Neural cell (in vitro differentiated cells): ENCODE measurements around the gene FOXD2.

Experiments used
- EP300 ChIP-seq: fragments of 450-650 bp; conservative IDR thresholded peaks from 2 replicates; pipeline ENCODE4 v1.6.1; 2014; ENCODE audit warnings: antibody characterized with exemption, mild to moderate bottlenecking, moderate library complexity; ENCODE audit not compliant: poor library complexity, severe bottlenecking
- EZH2 ChIP-seq: fragments of 200-600, 300-800 bp; shearing (Covaris generic), sonication (generic); IDR thresholded peaks from 2 replicates; pipeline ENCODE4 v1.6.1; 2014; ENCODE audit warnings: antibody characterized with exemption, low read length, borderline replicate concordance, mild to moderate bottlenecking; ENCODE audit not compliant: insufficient read depth, poor library complexity, severe bottlenecking
- POLR2AphosphoS5 ChIP-seq: IDR thresholded peaks from 2 replicates; pipeline ENCODE4 v1.6.1; 2012
- RAD21 ChIP-seq: fragments of 450-650 bp; conservative IDR thresholded peaks from 2 replicates; pipeline ENCODE4 v1.6.1; 2014; ENCODE audit warnings: antibody characterized with exemption, mild to moderate bottlenecking, moderate library complexity
- SMC3 ChIP-seq: fragments of 450-650 bp; conservative IDR thresholded peaks from 2 replicates; pipeline ENCODE4 v1.6.1; 2014; ENCODE audit warnings: antibody characterized with exemption, mild to moderate bottlenecking, moderate library complexity; ENCODE audit not compliant: poor library complexity
- TAF1 ChIP-seq: IDR thresholded peaks from 2 replicates; pipeline ENCODE4 v1.6.1; 2012; ENCODE audit warnings: low read depth
- TF ChIP-seq, protein P1 (sequence below): fragments of 450-650 bp; IDR thresholded peaks from 2 replicates; pipeline ENCODE4 v1.5.1; 2014; ENCODE audit warnings: antibody characterized with exemption, mild to moderate bottlenecking, moderate library complexity; ENCODE audit not compliant: poor library complexity, severe bottlenecking
- TF ChIP-seq, protein P2 (sequence below): IDR thresholded peaks from 2 replicates; pipeline ENCODE4 v1.6.1; 2012; ENCODE audit warnings: borderline replicate concordance

- TF ChIP-seq POLR2AphosphoS5 (no peak), EZH2 (no peak), TAF1 (no peak), RAD21 (no peak), EP300 (no peak), SMC3 (no peak)
- TF ChIP-seq, protein P1, sequence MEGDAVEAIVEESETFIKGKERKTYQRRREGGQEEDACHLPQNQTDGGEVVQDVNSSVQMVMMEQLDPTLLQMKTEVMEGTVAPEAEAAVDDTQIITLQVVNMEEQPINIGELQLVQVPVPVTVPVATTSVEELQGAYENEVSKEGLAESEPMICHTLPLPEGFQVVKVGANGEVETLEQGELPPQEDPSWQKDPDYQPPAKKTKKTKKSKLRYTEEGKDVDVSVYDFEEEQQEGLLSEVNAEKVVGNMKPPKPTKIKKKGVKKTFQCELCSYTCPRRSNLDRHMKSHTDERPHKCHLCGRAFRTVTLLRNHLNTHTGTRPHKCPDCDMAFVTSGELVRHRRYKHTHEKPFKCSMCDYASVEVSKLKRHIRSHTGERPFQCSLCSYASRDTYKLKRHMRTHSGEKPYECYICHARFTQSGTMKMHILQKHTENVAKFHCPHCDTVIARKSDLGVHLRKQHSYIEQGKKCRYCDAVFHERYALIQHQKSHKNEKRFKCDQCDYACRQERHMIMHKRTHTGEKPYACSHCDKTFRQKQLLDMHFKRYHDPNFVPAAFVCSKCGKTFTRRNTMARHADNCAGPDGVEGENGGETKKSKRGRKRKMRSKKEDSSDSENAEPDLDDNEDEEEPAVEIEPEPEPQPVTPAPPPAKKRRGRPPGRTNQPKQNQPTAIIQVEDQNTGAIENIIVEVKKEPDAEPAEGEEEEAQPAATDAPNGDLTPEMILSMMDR = no peak
- TF ChIP-seq, protein P2, sequence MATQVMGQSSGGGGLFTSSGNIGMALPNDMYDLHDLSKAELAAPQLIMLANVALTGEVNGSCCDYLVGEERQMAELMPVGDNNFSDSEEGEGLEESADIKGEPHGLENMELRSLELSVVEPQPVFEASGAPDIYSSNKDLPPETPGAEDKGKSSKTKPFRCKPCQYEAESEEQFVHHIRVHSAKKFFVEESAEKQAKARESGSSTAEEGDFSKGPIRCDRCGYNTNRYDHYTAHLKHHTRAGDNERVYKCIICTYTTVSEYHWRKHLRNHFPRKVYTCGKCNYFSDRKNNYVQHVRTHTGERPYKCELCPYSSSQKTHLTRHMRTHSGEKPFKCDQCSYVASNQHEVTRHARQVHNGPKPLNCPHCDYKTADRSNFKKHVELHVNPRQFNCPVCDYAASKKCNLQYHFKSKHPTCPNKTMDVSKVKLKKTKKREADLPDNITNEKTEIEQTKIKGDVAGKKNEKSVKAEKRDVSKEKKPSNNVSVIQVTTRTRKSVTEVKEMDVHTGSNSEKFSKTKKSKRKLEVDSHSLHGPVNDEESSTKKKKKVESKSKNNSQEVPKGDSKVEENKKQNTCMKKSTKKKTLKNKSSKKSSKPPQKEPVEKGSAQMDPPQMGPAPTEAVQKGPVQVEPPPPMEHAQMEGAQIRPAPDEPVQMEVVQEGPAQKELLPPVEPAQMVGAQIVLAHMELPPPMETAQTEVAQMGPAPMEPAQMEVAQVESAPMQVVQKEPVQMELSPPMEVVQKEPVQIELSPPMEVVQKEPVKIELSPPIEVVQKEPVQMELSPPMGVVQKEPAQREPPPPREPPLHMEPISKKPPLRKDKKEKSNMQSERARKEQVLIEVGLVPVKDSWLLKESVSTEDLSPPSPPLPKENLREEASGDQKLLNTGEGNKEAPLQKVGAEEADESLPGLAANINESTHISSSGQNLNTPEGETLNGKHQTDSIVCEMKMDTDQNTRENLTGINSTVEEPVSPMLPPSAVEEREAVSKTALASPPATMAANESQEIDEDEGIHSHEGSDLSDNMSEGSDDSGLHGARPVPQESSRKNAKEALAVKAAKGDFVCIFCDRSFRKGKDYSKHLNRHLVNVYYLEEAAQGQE = no peak
Observed at GRCh38 chr1:47479664-47480063, 41.8 kb downstream of the FOXD2 start.
